Activated CD4-positive, alpha-beta T cell treated with anti-CD3 and anti-CD28 coated beads, Interleukin-2, amount 50 U/mL, for 4 hours (primary cell): Measurements from ENCODE around the gene LUC7L.
"Not testable (repeated sequence)": the region's sequence is repeated elsewhere in the genome, so short reads cannot be mapped to it uniquely, and the experiment has no call there.

ENCODE experiments used
- DNase-seq, 2 experiments: peaks; one replicate each; pipeline ENCODE4 v3.0.0-alpha.2; 2020

LUC7L gene, protein sequence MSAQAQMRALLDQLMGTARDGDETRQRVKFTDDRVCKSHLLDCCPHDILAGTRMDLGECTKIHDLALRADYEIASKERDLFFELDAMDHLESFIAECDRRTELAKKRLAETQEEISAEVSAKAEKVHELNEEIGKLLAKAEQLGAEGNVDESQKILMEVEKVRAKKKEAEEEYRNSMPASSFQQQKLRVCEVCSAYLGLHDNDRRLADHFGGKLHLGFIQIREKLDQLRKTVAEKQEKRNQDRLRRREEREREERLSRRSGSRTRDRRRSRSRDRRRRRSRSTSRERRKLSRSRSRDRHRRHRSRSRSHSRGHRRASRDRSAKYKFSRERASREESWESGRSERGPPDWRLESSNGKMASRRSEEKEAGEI

DNA sequence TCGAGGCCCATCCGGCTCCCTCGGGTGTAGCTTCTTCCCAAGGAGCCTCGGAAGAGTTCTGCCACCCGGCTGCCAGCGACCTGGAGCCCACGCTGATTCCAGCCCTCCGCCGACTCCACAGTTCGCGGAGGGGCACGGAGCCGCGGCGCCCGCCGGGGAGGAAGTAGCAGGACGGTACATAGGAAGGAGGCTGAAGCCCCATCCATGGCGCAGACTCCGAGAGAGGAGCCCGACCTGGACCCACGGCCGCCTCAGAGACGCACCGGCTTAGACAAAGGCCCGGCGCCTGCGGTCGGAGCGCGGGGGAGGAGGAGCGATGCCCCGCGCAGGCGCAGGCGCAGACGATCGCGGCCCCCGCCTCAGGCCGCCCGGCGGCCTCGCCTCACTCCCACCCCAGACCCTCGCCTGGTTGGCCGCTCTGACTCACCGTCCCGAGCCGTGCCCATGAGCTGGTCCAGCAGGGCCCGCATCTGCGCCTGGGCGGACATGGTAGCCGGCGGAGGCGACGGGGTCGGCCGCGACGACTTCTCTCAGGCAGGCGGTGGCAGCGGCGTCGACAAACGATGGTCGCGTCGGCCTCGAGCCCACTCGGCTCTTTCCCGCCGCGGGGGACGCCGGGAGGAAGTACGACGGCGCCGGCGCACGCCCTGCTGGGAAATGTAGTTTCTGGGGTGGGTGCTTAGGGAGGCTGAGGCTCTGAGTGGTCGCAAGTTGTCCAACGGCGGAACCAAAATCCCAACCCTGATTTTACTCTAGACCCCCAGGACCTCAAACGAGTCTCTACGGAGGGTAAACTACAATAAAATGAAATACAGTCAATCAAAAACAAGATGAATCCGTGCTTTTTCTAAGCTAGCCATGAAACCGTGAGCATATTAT is at the start of gene LUC7L:
LUC7L (minus strand) TSS at position 598 of the 879 bp plus-strand sequence; CDS start at position 488, 110 bp downstream.
- DNase-seq = peak; percentile 77 to 79

DNA sequence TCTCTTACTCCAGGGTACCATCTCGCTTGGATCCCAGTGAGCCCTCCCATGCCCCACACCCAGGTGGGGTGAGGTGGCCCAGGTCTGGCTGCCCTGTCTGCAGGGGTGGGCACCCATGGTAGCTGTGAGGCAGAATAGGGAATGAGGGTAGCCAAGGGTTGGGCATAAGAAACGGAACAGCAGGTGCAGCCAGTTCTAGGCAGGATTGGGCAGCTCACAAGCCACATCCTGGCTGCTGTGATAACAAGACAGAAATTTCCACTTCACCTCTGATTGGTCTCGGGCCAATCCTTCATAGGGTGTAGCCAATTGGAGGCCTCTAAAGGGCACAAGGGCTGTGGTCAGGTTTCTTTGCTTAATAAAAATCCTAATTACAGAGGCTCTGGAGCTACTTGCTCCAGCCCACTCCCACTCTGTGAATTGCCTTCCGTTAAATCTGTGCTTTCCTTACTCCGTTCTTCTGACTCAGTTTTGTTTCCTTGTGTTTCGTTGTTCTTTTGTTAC is 49.7 kb upstream of the LUC7L start:
- no peak for DNase-seq

DNA sequence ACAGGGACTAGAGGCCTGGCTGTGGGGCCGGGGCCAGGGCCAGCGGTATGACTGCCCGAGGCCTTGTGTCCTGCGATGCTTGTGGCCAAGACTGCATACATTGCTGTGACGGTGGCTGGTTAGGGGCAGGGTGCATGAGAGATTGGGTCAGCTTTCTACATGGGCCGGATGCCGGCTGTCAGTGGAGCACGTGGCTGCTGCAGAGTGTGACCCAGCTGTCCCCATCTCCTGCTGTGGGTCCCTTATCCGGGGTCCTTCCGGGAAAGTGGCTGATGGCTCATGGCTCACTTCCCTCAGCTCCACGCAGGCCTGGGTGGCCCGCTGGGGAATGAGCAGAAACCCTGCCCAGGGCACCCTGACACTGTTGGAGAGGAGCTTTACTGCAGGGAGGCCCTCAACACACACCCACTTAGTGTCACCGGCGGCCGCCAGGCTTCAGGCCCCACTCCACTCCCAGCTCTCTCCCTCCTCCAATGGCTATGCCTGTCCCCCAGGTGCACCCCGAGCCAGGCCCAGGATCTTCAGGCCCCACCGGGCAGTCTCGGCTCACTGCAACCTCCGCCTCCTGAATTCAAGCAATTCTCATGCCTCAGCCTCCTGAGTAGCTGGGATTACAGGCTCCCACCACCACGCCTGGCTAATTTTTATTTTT is 47.3 kb upstream of the LUC7L start:
- no peak for DNase-seq

DNA sequence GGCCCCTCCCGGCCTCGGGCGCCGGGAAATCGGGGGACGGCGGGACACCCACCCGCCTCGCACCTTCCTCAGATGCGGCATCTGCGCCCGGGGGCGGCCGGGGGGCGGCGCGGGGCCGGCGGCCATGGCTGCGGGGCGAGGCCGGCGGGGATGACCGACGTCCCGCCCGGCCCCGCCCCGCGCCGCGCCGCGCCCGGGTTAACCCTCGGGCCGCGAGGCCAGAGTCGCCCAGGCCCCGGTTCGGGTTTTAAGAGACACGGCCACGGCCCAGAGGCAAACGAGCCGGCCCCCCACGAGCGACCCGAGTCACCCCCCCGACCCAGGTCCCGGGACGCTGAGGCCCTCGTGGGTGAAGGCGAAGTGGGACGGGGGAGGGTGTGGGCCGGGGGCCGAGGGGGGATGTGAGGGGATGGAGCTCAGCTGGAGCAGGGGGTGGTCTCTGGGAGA is 46.6 kb upstream of the LUC7L start, which contains the start of gene RGS11:
RGS11 (minus strand) TSS at position 159 of the 447 bp plus-strand sequence; CDS start at position 126, 33 bp downstream.
- no peak for DNase-seq

DNA sequence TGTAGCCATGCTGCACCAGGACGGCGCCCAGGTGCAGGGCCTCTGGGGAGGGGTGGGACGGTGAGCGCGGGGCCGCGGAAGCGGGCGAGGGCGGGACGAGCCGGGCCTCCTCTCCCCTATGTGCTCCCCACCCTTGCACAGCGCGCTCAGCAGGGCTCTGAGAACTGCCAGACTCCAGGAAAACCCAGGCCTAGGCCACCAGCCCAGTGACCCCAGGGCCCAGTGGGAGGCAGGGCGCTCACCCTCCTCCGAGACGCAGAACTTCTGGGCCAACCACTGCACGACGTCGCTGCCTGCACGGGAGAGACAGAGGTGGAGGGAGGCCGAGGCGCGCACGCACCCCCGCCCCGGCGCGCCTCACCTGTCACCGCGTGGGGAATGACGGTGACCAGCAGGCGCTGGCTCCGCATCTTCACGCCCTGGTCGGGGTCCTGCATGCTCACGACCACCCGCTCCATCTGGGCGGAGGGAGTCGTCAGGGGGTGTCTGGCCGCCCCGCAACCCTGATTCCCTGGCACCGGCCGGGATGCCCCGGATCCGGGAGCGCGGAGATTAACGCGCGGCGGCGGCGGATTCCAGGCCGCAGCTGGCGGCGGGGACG is 45.9 kb upstream of the LUC7L start:
- DNase-seq = peak in 1 of 2 experiments; percentile 7

DNA sequence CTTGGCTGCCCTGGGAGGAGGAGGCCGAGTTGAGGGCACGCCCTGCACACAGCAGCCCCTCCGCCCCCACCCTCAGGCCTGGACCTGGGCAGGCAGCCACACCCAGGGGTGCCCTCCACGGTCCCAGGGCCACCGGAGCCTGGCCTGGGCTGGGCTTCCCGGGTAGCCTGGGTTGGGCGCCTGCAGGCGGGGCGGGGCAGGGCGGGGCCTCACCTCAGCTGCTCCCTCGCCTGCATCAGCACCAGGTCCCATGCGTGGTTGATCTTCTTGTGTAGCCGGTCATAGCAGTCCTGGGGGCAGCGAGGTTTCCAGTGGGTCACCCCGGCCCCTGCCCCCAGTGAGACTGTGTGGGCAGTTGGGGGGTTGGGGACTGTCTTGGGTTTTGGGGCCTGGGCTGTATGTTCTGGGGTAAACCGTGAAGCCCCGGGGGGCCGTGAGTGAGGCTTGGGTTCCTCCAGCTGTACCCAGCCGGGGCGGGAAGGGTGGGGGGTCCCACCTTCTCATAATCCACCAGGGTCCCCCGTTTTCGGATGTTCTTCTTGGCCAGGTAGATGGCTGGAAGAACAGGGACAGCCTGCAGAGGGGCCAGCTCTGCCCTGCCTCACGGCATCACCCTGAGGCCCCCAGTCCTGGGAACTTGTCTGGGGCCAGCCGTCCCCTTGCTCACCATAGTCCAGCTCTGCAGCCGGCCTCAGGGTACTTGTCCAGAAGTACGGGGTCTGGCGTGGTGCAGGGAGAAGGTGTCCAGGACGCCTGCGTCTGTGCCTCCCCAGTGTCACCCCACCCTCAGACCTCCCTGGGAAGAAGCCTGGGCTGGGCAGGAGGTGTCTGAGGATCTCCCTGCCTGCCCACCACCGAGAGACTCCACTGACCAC is 44.5 kb upstream of the LUC7L start:
- DNase-seq = no peak

DNA sequence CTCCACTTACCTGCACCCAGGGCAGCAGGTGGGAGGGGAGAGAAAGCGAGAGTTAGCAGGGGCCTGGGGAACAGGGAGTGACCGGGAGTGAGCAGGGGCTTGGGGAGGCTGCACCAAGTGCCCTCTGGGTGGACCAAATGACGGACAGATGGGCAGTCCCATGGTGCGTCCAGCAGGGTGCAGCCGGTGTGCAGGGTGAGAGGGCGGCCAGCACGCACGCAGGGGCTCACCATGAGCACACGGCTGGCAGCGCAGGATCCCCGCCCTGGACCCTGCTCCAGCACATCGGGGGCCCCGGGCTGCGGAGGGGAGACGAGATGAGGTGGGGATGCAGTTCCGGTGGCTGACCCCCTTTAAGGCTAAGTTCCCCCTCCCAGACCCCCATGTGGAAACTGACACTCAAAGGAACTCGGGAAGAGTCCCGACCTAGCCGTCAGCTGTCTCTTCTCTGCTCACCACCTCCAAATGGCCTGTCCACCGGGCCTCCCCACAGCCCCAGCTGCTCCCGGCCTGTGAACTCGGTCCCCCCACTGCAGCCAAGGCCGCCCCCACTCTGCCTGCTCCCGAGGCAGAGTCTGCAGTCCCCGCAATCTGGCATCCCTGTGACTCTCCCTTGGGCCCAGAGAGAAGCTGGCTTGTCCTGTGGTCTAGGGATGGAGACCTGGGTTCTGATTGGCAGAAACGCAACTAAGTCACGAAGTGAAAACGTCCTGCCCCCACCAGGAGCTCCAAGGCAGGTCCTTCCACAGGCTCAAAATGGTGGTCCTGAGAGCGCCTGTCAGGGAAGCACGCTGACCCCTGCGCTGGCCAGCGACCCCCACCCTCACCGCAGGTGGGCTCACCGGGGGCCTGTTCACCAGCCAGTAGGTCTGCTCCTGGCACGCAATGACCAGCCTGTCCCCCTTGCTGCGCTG is 43.6 kb upstream of the LUC7L start:
- DNase-seq = no peak

DNA sequence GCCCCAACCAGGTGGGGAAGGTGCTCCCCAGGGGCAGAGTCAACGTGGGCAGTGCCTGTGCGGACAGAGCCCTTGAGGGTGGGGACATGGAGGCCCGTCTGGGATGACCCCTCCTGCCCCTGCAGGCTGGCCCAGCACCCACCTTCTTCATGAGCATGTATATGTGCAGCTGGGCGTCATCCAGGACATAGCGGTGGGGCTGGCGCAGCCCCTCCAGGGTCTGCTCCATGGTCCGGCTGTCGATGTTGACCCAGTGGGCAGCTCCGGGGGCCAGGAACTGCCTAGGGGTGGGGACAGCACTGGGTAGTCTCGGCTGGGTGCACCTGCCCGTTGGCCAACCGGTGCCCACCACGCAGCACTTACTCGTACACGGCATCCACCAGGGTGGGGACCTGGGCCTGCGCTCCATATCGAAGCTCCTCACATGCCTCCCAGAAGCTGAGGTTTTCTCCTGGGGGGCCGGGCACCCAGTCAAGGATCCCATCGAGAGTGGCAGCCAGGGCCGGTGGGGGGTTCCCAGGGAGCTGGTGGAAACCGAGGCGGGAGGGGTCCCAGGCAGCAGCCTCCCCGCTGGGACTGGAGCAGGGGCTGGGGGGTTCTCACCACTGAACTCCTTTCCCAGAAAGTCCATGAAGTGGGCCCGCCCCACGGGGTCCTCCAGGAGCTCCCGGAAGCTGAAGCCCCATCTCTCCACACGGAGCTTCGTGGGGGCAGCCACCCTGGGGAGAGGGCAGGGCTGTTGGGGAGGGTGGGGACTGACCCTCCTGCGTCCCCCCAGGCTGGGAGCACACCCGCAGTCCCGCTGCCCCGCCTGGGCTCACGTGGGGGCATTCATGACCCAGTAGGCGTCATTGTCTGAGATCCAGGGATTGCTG is 41.4 kb upstream of the LUC7L start:
- DNase-seq = no peak

DNA sequence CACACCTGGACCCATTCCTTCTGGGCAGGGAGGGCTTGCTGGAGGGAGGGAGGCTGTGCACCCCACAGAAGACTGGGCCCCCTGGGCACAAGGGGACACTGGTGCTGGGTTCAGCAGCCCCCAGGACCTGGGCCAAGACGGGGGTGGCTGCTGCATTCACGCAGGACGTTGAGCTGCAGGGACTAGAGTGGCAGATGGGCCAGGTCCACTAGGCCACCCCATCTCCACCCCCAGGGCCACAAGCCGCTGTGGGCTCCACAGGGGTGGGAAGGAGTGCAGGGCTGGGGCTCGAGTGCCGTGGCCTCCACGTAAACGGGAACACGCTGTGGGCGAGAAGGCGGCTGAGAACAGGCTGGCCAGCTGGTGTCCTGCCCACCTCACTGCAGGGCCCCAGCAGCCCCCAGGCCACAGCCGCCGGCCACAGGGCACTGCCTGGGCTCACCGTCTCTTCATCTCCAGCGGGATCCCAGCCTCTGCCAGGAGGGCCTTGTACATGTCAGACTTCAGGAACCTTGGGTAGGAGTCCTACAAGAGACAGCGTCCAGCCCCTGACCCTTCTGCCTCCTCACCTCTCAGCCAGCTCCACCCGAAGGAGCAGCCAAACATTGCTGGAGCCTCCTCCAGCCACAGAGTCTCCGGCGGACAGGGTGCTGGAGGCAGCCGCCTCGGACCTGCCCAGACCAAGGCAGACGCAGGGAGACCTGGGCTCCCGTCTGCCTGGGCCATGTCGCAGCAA is 40.0 kb upstream of the LUC7L start:
- DNase-seq = no peak

DNA sequence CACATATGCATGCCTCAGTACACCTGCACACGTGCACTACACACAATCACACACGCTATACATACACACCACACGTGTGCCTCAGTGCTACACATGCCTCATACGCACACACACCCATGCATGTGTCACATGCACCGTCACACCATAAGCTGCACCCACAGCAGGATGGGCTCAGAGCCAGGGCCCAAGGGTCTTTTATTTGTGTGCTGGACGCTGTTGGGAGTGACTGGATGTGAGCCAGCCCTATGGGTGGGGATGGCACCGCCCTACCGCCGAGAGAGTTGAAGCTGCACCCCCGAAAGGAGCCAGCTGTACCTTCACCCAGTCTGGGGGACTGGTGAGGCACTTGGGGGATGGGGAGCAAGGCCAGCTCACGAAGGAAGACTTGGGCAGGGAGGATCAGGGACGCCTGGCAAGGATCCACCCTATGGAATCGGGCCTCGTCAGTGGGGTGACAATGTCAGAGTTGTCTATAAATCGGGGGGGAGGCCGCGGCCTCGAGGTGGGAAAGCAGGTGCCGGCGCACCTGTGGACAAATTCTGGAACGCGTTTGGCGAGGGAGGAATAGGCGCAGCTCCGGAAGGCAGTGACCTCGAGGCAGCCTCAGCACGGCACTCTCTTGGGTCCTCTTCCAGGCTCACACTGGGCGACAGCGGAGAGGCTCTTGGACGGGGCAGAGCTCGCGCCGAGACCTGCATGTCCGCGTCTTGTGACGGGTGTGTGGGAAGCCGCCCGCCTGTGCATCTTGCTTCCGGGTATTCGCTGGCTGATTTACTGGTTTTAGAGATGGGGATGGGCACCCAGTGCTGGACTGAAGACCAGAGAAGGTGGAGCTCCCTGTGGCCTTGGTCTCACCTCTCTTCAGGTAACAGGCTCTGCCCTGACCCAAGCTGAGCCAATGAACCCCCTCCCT is 39.1 kb upstream of the LUC7L start:
- no peak for DNase-seq

DNA sequence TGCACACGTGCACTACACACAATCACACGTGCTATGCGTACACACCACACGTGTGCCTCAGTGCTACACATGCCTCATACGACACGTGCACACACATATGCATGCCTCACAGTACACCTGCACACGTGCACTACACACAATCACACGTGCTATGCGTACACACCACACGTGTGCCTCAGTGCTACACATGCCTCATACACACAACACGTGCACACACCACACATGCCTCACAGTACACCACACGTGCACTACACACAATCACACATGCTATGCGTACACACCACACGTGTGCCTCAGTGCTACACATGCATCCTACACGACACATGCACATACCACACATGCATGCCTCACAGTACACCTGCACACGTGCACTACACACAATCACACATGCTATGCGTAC is 38.3 kb upstream of the LUC7L start:
- not testable (repeated sequence) for DNase-seq

DNA sequence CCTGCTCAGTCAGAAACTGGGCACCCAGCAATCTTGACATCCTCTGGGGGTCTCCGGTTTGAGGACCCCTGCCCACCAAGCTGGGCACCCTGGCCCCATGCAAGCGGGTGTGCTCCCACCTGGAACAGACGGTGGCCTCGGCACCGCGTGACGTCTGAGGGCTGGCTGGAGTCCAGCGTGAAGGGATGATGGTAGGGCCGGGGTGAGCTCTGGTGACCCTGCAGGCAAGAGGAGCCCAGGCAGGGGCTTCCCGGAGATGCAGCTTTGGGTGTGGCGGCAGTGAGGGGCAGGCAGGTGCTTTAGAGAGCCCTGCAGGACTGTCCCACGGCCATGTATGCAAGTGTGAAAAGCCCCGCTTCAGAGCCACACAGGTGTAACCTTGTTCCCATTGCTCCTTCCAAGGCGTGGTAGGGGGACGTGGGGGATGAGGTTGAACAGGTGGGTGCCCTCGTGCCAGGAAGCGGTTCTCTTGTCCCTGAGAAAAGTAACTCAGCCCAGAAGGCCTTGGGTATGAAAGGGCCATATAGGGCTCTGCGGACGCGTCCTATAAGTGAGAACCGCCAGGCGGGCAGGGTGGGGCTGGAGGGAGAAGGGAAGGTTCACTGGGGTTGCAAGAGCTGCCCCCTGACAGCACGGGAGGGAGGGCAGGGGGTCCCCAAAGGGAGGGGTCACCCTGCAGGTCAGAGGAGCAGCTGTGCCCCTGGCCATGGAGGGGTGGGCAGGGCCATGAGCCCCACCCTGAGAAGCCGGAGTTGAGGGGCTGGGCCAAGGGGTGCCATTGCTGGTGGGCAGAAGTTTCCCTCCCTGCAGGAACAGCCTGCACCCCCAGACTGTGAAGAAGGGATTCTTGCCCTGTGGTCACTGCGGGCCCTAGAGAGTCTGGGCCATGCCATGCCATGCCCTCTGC is 37.3 kb upstream of the LUC7L start:
- DNase-seq = no peak

DNA sequence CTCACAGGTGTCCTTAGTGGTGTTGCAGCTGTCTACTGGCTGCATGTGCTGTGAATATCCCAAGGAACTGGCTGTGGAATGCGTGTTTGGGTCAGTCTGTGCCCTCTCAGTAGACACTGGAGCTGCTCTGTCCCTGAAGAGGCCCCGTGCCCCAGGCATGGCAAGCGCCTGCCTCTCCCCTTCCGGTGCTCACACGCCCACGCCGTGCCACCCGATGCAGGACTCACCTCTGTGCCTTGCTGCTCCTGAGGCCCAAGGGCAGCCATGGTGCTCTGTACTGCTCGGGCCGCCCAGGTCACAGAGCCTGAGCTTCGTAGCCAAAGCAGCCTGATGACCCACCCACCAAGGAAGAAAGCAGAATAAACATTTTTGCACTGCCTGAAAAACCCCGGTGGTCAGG is 36.5 kb upstream of the LUC7L start:
- DNase-seq = no peak

DNA sequence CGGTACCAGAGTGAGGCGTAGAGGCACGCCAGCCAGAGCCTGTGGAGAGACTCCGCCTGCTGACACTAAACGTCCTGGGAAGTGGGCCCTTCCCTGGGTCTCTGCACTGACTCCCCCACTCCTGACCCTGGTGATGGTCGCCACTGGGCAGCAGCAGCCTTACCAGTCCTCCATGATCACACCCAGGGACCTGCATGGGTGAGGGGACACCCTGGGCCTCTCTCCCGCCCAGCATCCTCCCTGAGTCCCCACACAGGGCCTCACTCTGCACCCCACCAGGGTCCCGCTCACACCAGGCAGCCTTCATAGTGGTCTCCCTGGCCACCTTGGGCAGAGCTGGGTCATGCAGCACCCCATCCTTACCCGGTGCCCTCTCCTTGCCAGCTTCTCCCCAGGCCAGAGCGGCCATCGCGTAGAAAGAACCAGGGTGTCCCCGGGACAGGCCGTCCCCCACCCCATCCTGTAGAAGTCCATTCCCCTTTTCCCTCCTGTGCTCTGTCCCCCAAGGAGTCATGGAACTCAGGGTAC is 35.8 kb upstream of the LUC7L start:
- DNase-seq = no peak

DNA sequence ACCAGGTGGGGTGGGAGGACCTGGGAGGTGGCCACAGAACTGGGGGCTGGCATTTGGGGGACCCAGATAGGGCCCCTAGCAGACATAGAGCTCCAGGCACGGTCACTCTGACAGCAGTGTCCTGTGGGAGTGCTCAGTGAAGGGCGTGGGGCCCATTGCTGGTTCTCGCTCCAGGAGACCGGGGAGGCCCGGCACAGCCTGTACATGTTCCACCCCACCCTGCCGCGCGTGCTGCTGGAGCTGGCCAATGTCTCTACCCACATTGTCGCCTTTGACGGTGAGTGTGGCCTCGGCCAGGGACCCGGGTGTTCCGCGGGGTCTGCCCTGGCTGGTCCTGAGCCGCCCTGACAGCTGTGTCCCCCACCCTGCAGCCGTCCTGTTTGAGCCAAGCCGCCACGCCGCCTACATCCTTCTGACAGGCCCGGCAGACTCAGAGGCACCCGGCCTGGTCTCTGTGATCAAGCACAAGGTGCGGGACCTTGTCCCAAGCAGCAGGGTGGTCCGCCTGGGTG is 35.2 kb upstream of the LUC7L start:
- no peak for DNase-seq

DNA sequence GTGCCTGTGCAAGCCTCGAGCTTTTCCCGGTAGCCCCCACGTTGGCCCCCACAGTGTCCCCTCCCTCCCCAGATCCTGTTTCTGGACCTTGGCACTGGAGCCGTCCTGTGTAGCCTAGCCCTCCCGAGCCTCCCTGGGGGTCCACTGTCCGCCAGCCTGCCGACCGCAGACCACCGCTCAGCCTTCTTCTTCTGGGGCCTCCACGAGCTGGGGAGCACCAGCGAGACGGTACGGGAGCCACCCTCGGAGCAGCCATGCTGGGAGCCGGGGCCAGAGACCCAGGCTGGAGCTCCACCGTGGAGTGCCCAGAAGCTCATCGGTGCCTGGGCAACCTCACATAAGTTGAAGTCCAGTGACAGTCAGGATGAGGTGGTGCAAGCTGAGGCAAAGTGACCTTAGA is 34.7 kb upstream of the LUC7L start:
- no peak for DNase-seq
